WERI-Rb-1 (cell line): ENCODE data around the gene CST6.

Experiments
- DNase-seq: peaks from one replicate; pipeline ENCODE4 v3.0.0-alpha.2; 2020
- H3K27ac ChIP-seq: fragments of 250-450 bp; sonication (Bioruptor Pico); 2 replicates; pipeline ENCODE4 v1.5.1; 2020; ENCODE audit warnings: mild to moderate bottlenecking, moderate library complexity
- H3K27me3 ChIP-seq: fragments of 250-450 bp; sonication (Bioruptor Pico); 2 replicates; pipeline ENCODE4 v1.5.1; 2021; ENCODE audit warnings: mild to moderate bottlenecking, low read depth, moderate library complexity; ENCODE audit not compliant: insufficient read depth, severe bottlenecking
- H3K36me3 ChIP-seq: fragments of 250-450 bp; sonication (Bioruptor Pico); 2 replicates; pipeline ENCODE4 v1.5.1; 2020; ENCODE audit warnings: mild to moderate bottlenecking, moderate library complexity
- H3K4me3 ChIP-seq: 2 replicates; pipeline ENCODE4 v1.5.1; 2011; ENCODE audit warnings: low read depth, mild to moderate bottlenecking, control low read depth, low read length
- H3K9me3 ChIP-seq: fragments of 250-450 bp; sonication (Bioruptor Pico); 2 replicates; pipeline ENCODE4 v1.5.1; 2021; ENCODE audit warnings: mild to moderate bottlenecking, moderate library complexity; ENCODE audit not compliant: severe bottlenecking
- TF ChIP-seq, protein P1 (sequence below): IDR thresholded peaks from 2 replicates; pipeline ENCODE4 v1.5.1; 2011; ENCODE audit warnings: low read depth, mild to moderate bottlenecking, control low read depth, inconsistent platforms, low read length

Gene CST6

DNA sequence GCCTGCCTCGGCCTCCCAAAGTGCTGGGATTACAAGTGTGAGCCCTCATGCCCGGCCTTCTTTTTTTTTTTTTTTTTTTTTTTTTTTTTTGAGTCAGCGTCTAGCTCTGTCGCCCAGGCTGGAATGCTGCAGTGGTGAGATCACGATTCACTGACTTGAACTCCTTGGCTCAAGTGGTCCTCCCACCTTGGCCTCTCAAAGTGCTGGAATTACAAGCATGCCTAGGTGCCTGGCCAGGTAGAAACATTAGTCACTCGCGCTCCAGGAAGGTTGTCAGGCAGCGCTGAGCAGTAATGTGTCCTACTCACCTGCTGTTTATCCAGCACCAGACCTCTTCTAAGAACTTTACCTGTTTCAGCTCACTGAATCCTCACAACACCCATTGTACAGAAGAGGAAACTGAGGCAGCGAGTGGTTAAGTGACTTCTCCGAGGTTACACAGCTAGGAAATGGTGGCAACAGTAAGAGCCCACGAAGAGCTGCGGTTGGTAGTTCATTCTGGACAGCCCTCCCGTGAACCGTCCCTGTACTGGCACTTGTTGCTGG, 496 bp upstream of the CST6 start:
- Histone ChIP-seq H3K27me3 (no peaks in the 10 kb centered on the region), H3K9me3 (no peaks in the 10 kb centered on the region), H3K4me3 (no peak overlapping the region), H3K27ac (no peak overlapping the region), H3K36me3 (no peaks in the 10 kb centered on the region; the same call in 1 of the 2 replicates)
- DNase-seq, result no peak
- TF ChIP-seq, protein P1, sequence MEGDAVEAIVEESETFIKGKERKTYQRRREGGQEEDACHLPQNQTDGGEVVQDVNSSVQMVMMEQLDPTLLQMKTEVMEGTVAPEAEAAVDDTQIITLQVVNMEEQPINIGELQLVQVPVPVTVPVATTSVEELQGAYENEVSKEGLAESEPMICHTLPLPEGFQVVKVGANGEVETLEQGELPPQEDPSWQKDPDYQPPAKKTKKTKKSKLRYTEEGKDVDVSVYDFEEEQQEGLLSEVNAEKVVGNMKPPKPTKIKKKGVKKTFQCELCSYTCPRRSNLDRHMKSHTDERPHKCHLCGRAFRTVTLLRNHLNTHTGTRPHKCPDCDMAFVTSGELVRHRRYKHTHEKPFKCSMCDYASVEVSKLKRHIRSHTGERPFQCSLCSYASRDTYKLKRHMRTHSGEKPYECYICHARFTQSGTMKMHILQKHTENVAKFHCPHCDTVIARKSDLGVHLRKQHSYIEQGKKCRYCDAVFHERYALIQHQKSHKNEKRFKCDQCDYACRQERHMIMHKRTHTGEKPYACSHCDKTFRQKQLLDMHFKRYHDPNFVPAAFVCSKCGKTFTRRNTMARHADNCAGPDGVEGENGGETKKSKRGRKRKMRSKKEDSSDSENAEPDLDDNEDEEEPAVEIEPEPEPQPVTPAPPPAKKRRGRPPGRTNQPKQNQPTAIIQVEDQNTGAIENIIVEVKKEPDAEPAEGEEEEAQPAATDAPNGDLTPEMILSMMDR, result no peak

DNA sequence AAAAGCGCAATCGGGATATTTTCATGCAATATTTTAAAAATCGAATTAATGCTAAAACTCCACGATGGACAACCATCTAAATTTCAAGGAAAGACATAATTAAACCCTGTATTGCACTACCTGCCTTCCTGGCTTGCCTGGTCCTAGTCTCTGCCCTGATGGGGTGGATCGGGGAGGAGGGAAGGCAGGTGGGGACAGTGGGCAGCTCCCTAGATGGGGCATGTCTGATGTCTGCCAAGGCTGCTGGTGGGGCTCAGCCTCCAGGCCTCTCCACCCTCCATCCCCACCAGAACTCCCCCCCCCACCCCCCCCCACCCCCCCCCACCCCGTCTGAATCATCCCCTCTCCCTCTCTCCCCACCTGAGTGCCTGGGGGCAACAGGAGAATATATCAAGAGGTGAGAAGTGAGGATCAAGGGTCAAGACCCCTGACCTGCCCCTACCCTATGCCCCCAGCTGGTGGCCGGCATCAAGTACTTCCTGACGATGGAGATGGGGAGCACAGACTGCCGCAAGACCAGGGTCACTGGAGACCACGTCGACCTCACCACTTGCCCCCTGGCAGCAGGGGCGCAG, 650 bp downstream of the CST6 start:
- TF ChIP-seq, protein P1, result no peak
- no peaks in the 10 kb centered on the region for H3K27me3 ChIP-seq
- H3K4me3 ChIP-seq, result no peak overlapping the region
- H3K36me3 ChIP-seq, result no peaks in the 10 kb centered on the region
- no peak overlapping the region for H3K27ac ChIP-seq
- no peak for DNase-seq
- no peaks in the 10 kb centered on the region for H3K9me3 ChIP-seq

DNA sequence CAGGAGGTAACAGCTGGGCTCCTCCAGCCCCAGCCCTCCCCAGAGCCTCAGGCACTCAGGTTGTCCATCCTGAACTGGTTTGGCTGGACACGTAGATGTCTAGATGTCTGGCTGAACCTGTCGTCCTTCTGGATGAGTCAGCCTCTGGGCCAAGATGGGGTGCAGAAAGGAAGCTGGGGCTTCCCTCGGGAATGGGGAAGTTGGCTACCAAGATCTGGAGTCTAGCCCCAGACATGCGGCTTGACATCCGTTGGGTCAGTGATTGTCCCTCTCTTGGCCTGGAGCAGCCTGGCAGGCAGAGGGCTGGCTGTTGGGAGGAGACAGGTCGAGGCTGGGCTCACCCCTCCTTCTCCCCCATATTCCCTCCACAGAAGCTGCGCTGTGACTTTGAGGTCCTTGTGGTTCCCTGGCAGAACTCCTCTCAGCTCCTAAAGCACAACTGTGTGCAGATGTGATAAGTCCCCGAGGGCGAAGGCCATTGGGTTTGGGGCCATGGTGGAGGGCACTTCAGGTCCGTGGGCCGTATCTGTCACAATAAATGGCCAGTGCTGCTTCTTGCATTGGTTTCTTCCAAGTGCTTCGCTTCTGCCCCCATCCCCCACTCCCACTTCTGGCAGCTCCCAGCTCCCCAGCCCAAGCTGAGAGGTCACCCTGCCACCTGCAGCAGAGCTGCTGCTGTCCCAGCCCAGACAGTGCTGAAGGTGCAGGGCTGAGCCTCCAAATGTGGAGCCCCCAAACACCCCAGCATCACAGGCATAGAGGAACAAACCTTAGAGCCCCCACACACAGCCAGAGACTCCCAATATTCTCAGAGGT, 1.3 kb downstream of the CST6 start:
- TF ChIP-seq, protein P1, result no peak
- H3K27me3 ChIP-seq, result no peaks in the 10 kb centered on the region
- no peaks in the 10 kb centered on the region for H3K9me3 ChIP-seq
- DNase-seq, result no peak
- H3K4me3 ChIP-seq, result no peak overlapping the region
- no peak overlapping the region for H3K27ac ChIP-seq
- H3K36me3 ChIP-seq, result no peaks in the 10 kb centered on the region

DNA sequence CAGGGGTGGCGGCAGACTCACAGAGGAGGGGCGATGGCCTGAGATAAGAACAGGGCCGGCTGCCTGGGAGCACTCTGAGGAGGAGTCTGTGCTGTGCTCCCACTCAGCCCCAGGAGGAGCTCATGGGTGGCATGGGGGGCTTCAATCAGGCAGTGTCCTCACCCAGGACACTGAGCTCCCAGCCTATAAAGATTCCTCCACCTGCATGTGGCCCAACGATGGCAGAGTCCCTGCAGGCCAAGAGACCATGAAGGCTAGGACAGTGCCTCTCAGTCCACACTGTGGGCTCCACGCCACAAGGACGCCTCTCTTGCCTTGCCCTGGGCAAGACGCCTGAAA, 1.9 kb downstream of the CST6 start:
- TF ChIP-seq, protein P1, result no peak
- H3K27ac ChIP-seq, result no peak overlapping the region
- no peak for DNase-seq
- no peaks in the 10 kb centered on the region for H3K9me3 ChIP-seq
- H3K4me3 ChIP-seq, result no peak overlapping the region
- H3K27me3 ChIP-seq, result no peaks in the 10 kb centered on the region
- no peaks in the 10 kb centered on the region for H3K36me3 ChIP-seq

DNA sequence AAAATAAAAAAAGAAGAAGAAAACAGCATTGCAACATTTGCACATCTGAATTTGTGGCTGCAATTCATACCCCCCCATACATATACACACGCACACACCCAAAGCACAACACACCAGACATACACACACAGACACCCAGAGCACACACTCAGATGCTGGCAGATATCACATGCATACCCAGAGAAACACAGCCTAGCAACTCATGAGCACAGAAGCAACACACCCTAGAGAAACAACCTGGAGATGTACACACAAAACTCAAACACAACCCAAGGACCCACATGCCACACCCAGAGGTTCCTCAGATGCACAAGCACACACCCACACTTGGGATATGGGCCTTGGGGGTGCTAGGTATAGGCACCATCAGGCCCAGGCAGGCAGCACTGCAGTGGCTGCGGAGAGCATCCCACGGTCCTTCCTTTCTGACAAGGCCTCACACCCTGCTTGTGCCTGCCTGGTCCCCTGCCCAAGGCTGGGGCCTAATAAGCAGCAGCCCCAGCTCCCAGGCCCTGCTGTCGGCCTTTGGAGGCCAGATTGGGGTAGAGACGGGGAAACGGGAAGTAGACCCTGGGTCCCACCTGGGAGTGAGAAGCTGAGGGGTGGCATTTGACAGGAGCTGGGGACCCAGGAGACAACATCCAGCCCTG, 3.1 kb downstream of the CST6 start:
- H3K27ac ChIP-seq, result no peak overlapping the region
- H3K27me3 ChIP-seq, result no peaks in the 10 kb centered on the region
- no peaks in the 10 kb centered on the region for H3K9me3 ChIP-seq
- H3K36me3 ChIP-seq, result no peaks in the 10 kb centered on the region
- no peak for DNase-seq
- TF ChIP-seq, protein P1, result no peak
- H3K4me3 ChIP-seq, result no peak overlapping the region
